ENCODE measurements around the gene B4GALT5.

Gene B4GALT5

DNA sequence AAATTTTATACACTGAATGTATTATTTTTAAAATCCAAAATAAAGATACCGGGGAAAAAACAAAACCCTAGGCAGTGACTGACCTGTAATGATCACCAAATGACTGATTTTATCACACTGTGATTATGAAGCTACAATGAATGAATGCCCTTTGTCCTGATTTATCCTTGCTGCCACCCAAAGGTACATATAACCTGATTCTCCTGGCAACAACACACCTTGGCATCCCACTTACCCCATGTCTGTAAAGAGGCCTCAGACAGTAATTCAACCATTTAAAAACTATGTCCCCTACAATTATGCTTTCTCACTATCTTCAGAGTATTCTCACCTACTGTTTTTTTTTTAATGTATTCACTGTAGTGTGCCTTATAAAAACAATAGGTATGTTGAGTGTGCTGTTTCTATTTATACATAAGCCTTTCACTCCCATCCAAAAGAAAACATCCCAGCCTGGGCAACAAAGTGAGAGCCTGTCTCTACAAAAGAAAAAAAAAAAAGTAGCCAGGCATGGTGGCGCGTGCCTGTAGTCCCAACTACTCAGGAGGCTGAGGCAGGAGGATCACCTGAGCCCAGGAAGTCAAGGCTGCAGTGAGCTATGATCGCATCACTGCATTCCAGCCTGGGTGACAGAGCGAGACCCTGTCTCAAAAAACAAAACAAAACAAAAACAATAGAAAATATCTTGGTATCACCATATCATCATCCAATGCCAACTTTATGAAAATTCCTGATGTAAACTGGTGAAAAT is 21.7 kb downstream of the B4GALT5 start:
- ChIA-PET CTCF (interaction anchor here (0.6 to 1.3 kb wide), 2 partner anchors 13 to 172 kb away, joined by 3 to 5 read pairs; no protein-coding TSS in a partner anchor), POLR2A (no interaction called here)
- no peak overlapping the region for H3K4me3 ChIP-seq (ENCODE audit: low read depth, low read length)
- TF ChIP-seq, protein P1, sequence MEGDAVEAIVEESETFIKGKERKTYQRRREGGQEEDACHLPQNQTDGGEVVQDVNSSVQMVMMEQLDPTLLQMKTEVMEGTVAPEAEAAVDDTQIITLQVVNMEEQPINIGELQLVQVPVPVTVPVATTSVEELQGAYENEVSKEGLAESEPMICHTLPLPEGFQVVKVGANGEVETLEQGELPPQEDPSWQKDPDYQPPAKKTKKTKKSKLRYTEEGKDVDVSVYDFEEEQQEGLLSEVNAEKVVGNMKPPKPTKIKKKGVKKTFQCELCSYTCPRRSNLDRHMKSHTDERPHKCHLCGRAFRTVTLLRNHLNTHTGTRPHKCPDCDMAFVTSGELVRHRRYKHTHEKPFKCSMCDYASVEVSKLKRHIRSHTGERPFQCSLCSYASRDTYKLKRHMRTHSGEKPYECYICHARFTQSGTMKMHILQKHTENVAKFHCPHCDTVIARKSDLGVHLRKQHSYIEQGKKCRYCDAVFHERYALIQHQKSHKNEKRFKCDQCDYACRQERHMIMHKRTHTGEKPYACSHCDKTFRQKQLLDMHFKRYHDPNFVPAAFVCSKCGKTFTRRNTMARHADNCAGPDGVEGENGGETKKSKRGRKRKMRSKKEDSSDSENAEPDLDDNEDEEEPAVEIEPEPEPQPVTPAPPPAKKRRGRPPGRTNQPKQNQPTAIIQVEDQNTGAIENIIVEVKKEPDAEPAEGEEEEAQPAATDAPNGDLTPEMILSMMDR (IDR thresholded peaks at IDR 0.05; ENCODE audit: insufficient read depth, low read length, missing control alignments) = no peak
- no peak for DNase-seq (ENCODE audit: low read depth, low spot score)

GRCh38 chr20:49690899-49691620 is 22.6 kb downstream of the B4GALT5 start:
- POLR2A ChIA-PET = no interaction called here
- DNase-seq (ENCODE audit: low read depth, low spot score) = no peak
- TF ChIP-seq, protein P1 (IDR thresholded peaks at IDR 0.05; ENCODE audit: insufficient read depth, low read length, missing control alignments) = no peak
- CTCF ChIA-PET = interaction anchor here (1.3 kb wide), 1 partner anchor 12 kb away, joined by 5 read pairs; no protein-coding TSS in a partner anchor
- no peak overlapping the region for H3K4me3 ChIP-seq (ENCODE audit: low read depth, low read length)

DNA sequence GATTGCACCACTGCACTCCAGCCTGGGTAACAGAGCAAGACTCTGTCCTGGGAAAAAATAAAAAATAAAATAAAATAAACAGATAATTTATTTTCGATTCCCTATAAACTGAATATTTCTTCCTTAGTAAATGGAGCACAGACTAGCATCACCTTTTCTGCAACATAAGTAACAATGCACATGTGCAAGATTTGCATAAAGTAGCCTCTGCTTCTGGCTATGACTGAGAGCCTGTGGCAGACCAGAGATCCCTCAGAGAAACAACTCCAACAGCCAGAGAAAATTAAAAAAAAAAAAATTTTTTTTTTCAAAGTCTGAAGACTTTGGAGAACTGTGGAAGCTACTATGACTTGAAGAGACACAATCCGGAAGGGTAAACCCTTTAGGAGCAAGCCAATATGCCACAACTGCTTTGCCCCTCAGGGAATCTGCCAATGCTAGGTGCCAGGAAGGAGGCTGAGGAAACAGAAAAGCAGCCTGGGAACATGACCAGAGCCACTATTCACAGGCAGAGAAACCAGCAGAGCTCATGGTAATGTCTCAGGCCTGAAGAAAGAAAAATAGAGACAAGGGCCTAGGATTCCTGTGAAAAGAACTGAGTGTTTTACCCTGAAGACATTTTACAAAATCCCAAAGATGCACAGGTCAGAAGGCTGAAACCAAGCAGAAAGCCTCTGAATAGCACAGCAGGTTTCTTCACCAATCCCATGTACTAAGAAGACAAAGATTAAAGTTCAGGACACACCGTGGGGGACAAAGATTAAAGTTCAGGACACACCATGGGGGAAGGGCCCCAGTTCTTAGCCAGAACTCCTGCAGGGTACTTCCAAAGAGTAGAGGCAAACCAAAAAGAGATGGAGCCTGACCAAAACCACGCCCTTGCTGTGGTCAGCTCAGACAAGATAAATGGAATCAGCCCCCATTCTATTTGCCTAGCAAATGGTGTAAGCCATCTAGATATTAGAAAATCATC is 25.8 kb downstream of the B4GALT5 start:
- CTCF ChIA-PET = no interaction called here
- TF ChIP-seq, protein P1 (IDR thresholded peaks at IDR 0.05; ENCODE audit: insufficient read depth, low read length, missing control alignments) = no peak
- no peak for DNase-seq (ENCODE audit: low read depth, low spot score)
- no peak overlapping the region for H3K4me3 ChIP-seq (ENCODE audit: low read depth, low read length)
- POLR2A ChIA-PET = interaction anchor here (0.6 kb wide), 1 partner anchor 9 kb away, joined by 3 read pairs; no protein-coding TSS in a partner anchor

DNA sequence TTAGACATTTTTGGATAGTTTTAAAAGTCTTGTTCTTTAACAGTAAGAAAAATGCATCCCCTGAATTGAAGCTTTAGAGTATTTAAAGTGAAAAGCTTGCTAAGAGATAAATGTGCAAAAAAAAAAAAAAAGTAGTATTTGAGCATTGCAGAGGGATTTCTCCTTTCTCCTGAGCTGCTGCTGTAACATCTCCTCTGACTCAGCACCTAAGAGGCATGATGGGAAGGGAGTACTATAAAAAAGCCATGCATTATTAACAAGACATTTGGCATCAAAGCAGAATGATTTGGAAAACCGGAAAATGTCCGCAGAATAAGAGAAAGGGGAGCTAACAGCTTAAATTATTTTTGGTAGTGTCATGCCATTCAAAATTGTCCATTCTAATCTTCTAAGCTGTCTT is 27.9 kb downstream of the B4GALT5 start:
- DNase-seq (ENCODE audit: low read depth, low spot score) = no peak
- POLR2A ChIA-PET = no interaction called here
- CTCF ChIA-PET = interaction anchor here (1.0 to 1.9 kb wide), 3 partner anchors 8 to 17 kb away, joined by 3 to 5 read pairs (median 4); no protein-coding TSS in a partner anchor
- no peak overlapping the region for H3K4me3 ChIP-seq (ENCODE audit: low read depth, low read length)
- TF ChIP-seq, protein P1 (IDR thresholded peaks at IDR 0.05; ENCODE audit: insufficient read depth, low read length, missing control alignments) = no peak

- CTCF ChIA-PET = interaction anchor here (1.1 to 1.9 kb wide), 2 partner anchors 12 to 17 kb away, joined by 4 to 5 read pairs; no protein-coding TSS in a partner anchor
- POLR2A ChIA-PET = no interaction called here
- DNase-seq (ENCODE audit: low read depth, low spot score) = no peak
- TF ChIP-seq, protein P1 (IDR thresholded peaks at IDR 0.05; ENCODE audit: insufficient read depth, low read length, missing control alignments) = no peak
- no peak overlapping the region for H3K4me3 ChIP-seq (ENCODE audit: low read depth, low read length)
Measured at GRCh38 chr20:49685161-49685601, 28.5 kb downstream of the B4GALT5 start.
